K562 (cell line): ENCODE measurements around the gene COL15A1. TPM values are rescaled to one million over a fixed set of nuclear protein-coding genes. Genes with fewer than 3 reads are reported as not detected.

Experiments
- ATAC-seq: fragments of 200-7000 bp; cut with Tn5 transposase; 3 replicates; pipeline ENCODE4 v1.9.1; 2020; ENCODE audit warnings: moderate library complexity
- BruUV-seq: library from RNA; stranded (reverse); fragments of 400-500 nt; replicated peaks from 2 replicates; lab custom pipeline; 2021; lab: Mats Ljungman, UMichigan
- CTCF ChIA-PET: fragments of 300-600 bp; formaldehyde crosslinking; extraction: SDS; loops from one replicate; lab custom pipeline; 2021; ENCODE audit warnings: low intra/inter-chr PET ratio; lab: Yijun Ruan, JAX
- POLR2A ChIA-PET: fragments of 300-600, 350-650 bp; sonication (Branson Sonifier 250); formaldehyde crosslinking; extraction: SDS; loops from one replicate; lab custom pipeline; 2021; ENCODE audit warnings: antibody characterized with exemption, inconsistent platforms; lab: Yijun Ruan, JAX
- DNase-seq, 4 experiments: peaks; one replicate each; pipeline versions ENCODE4 v3.0.0 to v3.0.0-alpha.2; 2011 to 2018; ENCODE audit warnings: low spot score in 3 of 4, mixed read lengths in 3 of 4; ENCODE audit errors: extremely low read depth in 1 of 4
- FAIRE-seq: peaks from 2 replicates; lab custom pipeline; 2011; peaks lifted over from hg19 to GRCh38; lab: Jason Lieb, UNC
- H2AFZ ChIP-seq: 2 replicates; pipeline ENCODE4 v1.6.0; 2011; ENCODE audit warnings: low read depth, low read length, control low read depth, inconsistent platforms
- H3K27ac ChIP-seq: fragments of 200-600 bp; 3 replicates; pipeline ENCODE4 v1.8.0; 2011; ENCODE audit warnings: low read depth, mild to moderate bottlenecking, control low read depth, inconsistent platforms, low read length, moderate library complexity, mixed read lengths; ENCODE audit errors: extremely low read depth
- H3K27me3 ChIP-seq, 2 experiments: fragments of 300-600 bp in 1 of 2; 2 replicates in 1 of 2; 3 replicates in 1 of 2; pipeline versions ENCODE4 v1.6.0 to v1.8.0; 2011; ENCODE audit warnings: inconsistent platforms in 2 of 2, low read length in 2 of 2, mild to moderate bottlenecking in 1 of 2, mixed read lengths in 1 of 2, moderate library complexity in 1 of 2; ENCODE audit not compliant: control insufficient read depth in 2 of 2, insufficient read depth in 2 of 2
- H3K36me3 ChIP-seq: fragments of 300-600 bp; 3 replicates; pipeline ENCODE4 v1.8.0; 2011; ENCODE audit warnings: mild to moderate bottlenecking, low read length, inconsistent platforms; ENCODE audit not compliant: control insufficient read depth, insufficient read depth
- H3K4me1 ChIP-seq, 2 experiments: fragments of 200-600 bp in 1 of 2; replicated peaks in 1 of 2; 2 replicates in 1 of 2; 3 replicates in 1 of 2; pipeline versions ENCODE4 v1.5.1 to v1.8.0; 2011; ENCODE audit warnings: inconsistent platforms in 2 of 2, low read length in 2 of 2, mild to moderate bottlenecking in 1 of 2, mixed read lengths in 1 of 2, moderate library complexity in 1 of 2; ENCODE audit not compliant: control insufficient read depth in 2 of 2, insufficient read depth in 2 of 2
- H3K4me2 ChIP-seq: 2 replicates; pipeline ENCODE4 v1.6.1; 2011; ENCODE audit warnings: low read length, control low read depth, inconsistent platforms, mixed read lengths; ENCODE audit not compliant: insufficient read depth
- H3K4me3 ChIP-seq: fragments of 200-600 bp; sonication (generic), shearing (Covaris generic); 2 replicates; pipeline ENCODE4 v1.5.1; 2016; ENCODE audit warnings: control low read depth, inconsistent platforms
- H3K79me2 ChIP-seq: fragments of 200-600 bp; 3 replicates; pipeline ENCODE4 v1.8.0; 2011; ENCODE audit warnings: low read length, inconsistent platforms; ENCODE audit not compliant: control insufficient read depth, insufficient read depth
- H3K9ac ChIP-seq, 2 experiments: 2 replicates each; pipeline versions ENCODE4 v1.6.0 to v1.6.1; 2011; ENCODE audit warnings: low read depth in 2 of 2, low read length in 2 of 2, control low read depth in 1 of 2, inconsistent platforms in 1 of 2, mild to moderate bottlenecking in 1 of 2, mixed read lengths in 1 of 2; ENCODE audit not compliant: insufficient read depth in 1 of 2
- H3K9me1 ChIP-seq: one replicate; pipeline ENCODE4 v1.6.0; 2011; ENCODE audit warnings: inconsistent platforms, mild to moderate bottlenecking, low read length, moderate library complexity; ENCODE audit not compliant: control insufficient read depth, insufficient read depth
- H3K9me3 ChIP-seq: replicated peaks from 2 replicates; pipeline ENCODE4 v1.5.1; 2011; ENCODE audit warnings: low read depth, low read length, inconsistent platforms; ENCODE audit not compliant: control insufficient read depth, insufficient read depth
- H4K20me1 ChIP-seq: replicated peaks from 2 replicates; pipeline ENCODE4 v1.6.1; 2011; ENCODE audit warnings: low read length, inconsistent platforms, mixed read lengths; ENCODE audit not compliant: control insufficient read depth, insufficient read depth
- CHD2 ChIP-seq: IDR thresholded peaks from 2 replicates; pipeline ENCODE4 v1.6.1; 2011; ENCODE audit warnings: low read depth, low read length
- DNMT1 ChIP-seq: fragments of 450-650 bp; IDR thresholded peaks from 2 replicates; pipeline ENCODE4 v1.6.1; 2016; ENCODE audit warnings: antibody characterized with exemption, mild to moderate bottlenecking
- EGR1 ChIP-seq: fragments of 450-650 bp; conservative IDR thresholded peaks from 2 replicates; pipeline ENCODE4 v1.6.1; 2017; ENCODE audit warnings: mild to moderate bottlenecking
- GTF2E2 ChIP-seq: fragments of 200-800 bp; sonication (Bioruptor generic); IDR thresholded peaks from 2 replicates; pipeline ENCODE4 v1.6.1; 2016; ENCODE audit warnings: missing genetic modification characterization, missing compliant biosample characterization
- HIVEP1 ChIP-seq: fragments of 250-450 bp; sonication (Bioruptor Pico); IDR thresholded peaks from 2 replicates; pipeline ENCODE4 v1.4.0; 2020; ENCODE audit warnings: mild to moderate bottlenecking
- NCOA6 ChIP-seq: fragments of 450-650 bp; IDR thresholded peaks from 2 replicates; pipeline ENCODE4 v1.6.1; 2017; ENCODE audit warnings: mild to moderate bottlenecking
- NFIC ChIP-seq: fragments of 450-650 bp; IDR thresholded peaks from 2 replicates; pipeline ENCODE4 v1.6.1; 2017; ENCODE audit warnings: mild to moderate bottlenecking, inconsistent platforms
- NFXL1 ChIP-seq: fragments of 450-650 bp; formaldehyde crosslinking; IDR thresholded peaks from 2 replicates; pipeline ENCODE4 v1.4.0; 2021; ENCODE audit warnings: mild to moderate bottlenecking
- SMAD2 ChIP-seq: fragments of 150-350 bp; IDR thresholded peaks from 2 replicates; pipeline ENCODE4 v1.6.1; 2014; ENCODE audit warnings: low read depth, mild to moderate bottlenecking, low read length
- SMAD4 ChIP-seq: fragments of 250-450 bp; sonication (Bioruptor Pico); conservative IDR thresholded peaks from 2 replicates; pipeline ENCODE4 v1.8.0; 2021; ENCODE audit warnings: inconsistent platforms, mild to moderate bottlenecking, moderate library complexity
- TSC22D4 ChIP-seq: fragments of 450-650 bp; IDR thresholded peaks from 2 replicates; pipeline ENCODE4 v1.6.1; 2016; ENCODE audit warnings: missing genetic modification characterization, missing biosample characterization, control low read depth
- XRCC4 ChIP-seq: IDR thresholded peaks from one replicate; pipeline ENCODE4 v1.6.1; 2011; ENCODE audit not compliant: insufficient read depth, insufficient read length; ENCODE audit errors: extremely low read depth
- ZBTB17 ChIP-seq: fragments of 450-650 bp; formaldehyde crosslinking; IDR thresholded peaks from 2 replicates; pipeline ENCODE4 v1.4.0; 2020; ENCODE audit warnings: mild to moderate bottlenecking
- ZNF589 ChIP-seq: fragments of 200-800 bp; sonication (Bioruptor generic); IDR thresholded peaks from 2 replicates; pipeline ENCODE4 v1.6.1; 2016; ENCODE audit warnings: low read depth, missing genetic modification characterization, missing compliant biosample characterization
- ZNF655 ChIP-seq: fragments of 250-450 bp; sonication (Bioruptor Pico); IDR thresholded peaks from 2 replicates; pipeline ENCODE4 v1.5.0; 2021
- WGBS: fragments of 100-300 bp; shearing (Covaris generic); methylation state at CpG from one replicate; pipeline ENCODE4 v1.1.6; 2016; ENCODE audit warnings: low coverage, mixed read lengths; ENCODE audit not compliant: insufficient coverage; ENCODE audit errors: missing lambda C conversion rate; 5-methylcytosine and 5-hydroxymethylcytosine counted together
- in situ Hi-C: fragments of 300-500 bp; cut with MboI; formaldehyde crosslinking; loops from 4 replicates; pipeline ENCODE4 v1.15.0; 2018; ENCODE audit warnings: inconsistent platforms, mixed read lengths
- intact Hi-C: fragments of 100-400 bp; cut with micrococcal nuclease; formaldehyde crosslinking; loops from 2 replicates; pipeline ENCODE4 v1.14.2; 2022
- polyA plus RNA-seq, 8 experiments: library from polyadenylated mRNA; depleted of rRNA in 4 of 8; stranded (reverse) in 5 of 8; unstranded in 3 of 8; fragments of >200 nt; fragmentation: Nextera tagmentation in 2 of 8; fragmentation: Illumina TruSeq in 1 of 8; extraction: Ambion mirVana in 2 of 8; extraction: Trizol in 1 of 8; gene quantifications; 2 replicates each; pipeline versions ENCODE4 v1.2.1 to v1.2.3, GENCODE V29; 2011 to 2014; ENCODE audit warnings: inconsistent platforms in 1 of 8, missing spikeins in 1 of 8
- total RNA-seq, 7 experiments: library from RNA; depleted of rRNA in 6 of 7; stranded (reverse); fragments of >200 nt in 6 of 7; fragmentation: Illumina TruSeq in 2 of 7; extraction: Trizol in 2 of 7; gene quantifications; 2 replicates each; pipeline versions ENCODE4 v1.2.1 to v1.2.3, GENCODE V29; 2011 to 2021; ENCODE audit warnings: low replicate concordance in 1 of 7
- TF ChIP-seq, protein P1 (sequence below): fragments of 200-800 bp; sonication (Bioruptor generic); IDR thresholded peaks from 2 replicates; pipeline ENCODE4 v1.6.1; 2016; ENCODE audit warnings: missing genetic modification characterization, missing compliant biosample characterization
- TF ChIP-seq, protein P2 (sequence below), 2 experiments: fragments of 450-650 bp in 1 of 2; sonication (generic) in 1 of 2; formaldehyde crosslinking; conservative IDR thresholded peaks; 2 replicates each; pipeline versions ENCODE4 v1.4.0 to v1.8.1; 2020 to 2022; ENCODE audit warnings: mild to moderate bottlenecking in 1 of 2, missing genetic modification reagents in 1 of 2

The COL15A1 gene
- total and polyA plus RNA-seq, 9 of the 15 experiments (the other 6 are each of a cell fraction or from before 2014, with no cell fraction given) = 0.46 to 5.1 (median 2.6) TPM

DNA sequence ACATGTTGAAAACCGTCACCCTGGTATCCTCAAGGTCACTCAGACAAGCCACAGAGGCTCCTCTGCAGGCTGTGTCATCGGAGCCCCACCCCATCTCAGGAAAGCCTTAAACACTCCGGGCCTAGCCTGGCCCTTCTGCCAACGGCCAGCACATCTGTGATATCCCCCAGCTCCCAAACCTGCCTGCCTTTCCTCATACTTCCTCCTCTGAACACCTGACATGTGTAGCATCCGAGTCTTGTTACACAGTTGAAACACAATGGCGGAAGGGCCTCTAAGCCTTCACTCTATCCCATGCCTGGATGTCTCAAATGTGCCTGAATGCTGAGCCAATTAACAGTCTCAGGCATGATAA is 128.3 kb downstream of the COL15A1 start (continued):
- TF ChIP-seq GTF2E2 (tag) (no peak), CHD2 (no peak), NFIC (no peak), EGR1 (no peak), SMAD2 (no peak), ZNF589 (CRISPR knock-in tag) (no peak)

- no peak for DNase-seq
- no peak for ATAC-seq
- ChIA-PET POLR2A (interaction anchor here (2.5 kb wide), 1 partner anchor 21 kb away, joined by 20 read pairs; no protein-coding TSS in a partner anchor), CTCF (no interaction called here)
- no peaks in the 10 kb centered on the region for H3K9me3 ChIP-seq
- H3K27me3 ChIP-seq = no peaks in the 10 kb centered on the region
- 56% methylated on average over 2 of the region's 2 CpGs for WGBS
- H3K36me3 ChIP-seq = no peaks in the 10 kb centered on the region
- peaks cover 10% of the 10 kb centered on the region; the same call in 2 of the 3 replicates for H3K79me2 ChIP-seq
- H2AFZ ChIP-seq = peak overlapping the region; percentile 92
- peaks cover 29 to 60% of the 10 kb centered on the region in 2 experiments for H3K4me1 ChIP-seq
- no TSS peak for BruUV-seq
- H3K4me3 ChIP-seq = no peak overlapping the region
- H3K27ac ChIP-seq = peak overlapping the region; percentile 96
- intact Hi-C loops (no loop called here), in situ Hi-C loops (no loop called here)
- no peaks in the 10 kb centered on the region for H4K20me1 ChIP-seq
- H3K4me2 ChIP-seq = no peak overlapping the region
- H3K9me1 ChIP-seq = no peaks in the 10 kb centered on the region
- peak overlapping the region in 1 of 2 experiments; percentile 30; a peak in 2 of 4 replicates for H3K9ac ChIP-seq
- FAIRE-seq = no peak
- TF ChIP-seq NFXL1 (CRISPR knock-in tag) (0 out of 2 replicates have a peak, but pooled peaks have one; percentile 23), SMAD4 (CRISPR knock-in tag) (no peak), HIVEP1 (CRISPR knock-in tag) (no peak), XRCC4 (no peak), TSC22D4 (tag) (no peak), ZNF655 (CRISPR knock-in tag) (0 out of 2 replicates have a peak, but pooled peaks have one; percentile 50), ZBTB17 (CRISPR knock-in tag) (0 out of 2 replicates have a peak, but pooled peaks have one; percentile 9), DNMT1 (no peak), NCOA6 (no peak)
- TF ChIP-seq, protein P1, sequence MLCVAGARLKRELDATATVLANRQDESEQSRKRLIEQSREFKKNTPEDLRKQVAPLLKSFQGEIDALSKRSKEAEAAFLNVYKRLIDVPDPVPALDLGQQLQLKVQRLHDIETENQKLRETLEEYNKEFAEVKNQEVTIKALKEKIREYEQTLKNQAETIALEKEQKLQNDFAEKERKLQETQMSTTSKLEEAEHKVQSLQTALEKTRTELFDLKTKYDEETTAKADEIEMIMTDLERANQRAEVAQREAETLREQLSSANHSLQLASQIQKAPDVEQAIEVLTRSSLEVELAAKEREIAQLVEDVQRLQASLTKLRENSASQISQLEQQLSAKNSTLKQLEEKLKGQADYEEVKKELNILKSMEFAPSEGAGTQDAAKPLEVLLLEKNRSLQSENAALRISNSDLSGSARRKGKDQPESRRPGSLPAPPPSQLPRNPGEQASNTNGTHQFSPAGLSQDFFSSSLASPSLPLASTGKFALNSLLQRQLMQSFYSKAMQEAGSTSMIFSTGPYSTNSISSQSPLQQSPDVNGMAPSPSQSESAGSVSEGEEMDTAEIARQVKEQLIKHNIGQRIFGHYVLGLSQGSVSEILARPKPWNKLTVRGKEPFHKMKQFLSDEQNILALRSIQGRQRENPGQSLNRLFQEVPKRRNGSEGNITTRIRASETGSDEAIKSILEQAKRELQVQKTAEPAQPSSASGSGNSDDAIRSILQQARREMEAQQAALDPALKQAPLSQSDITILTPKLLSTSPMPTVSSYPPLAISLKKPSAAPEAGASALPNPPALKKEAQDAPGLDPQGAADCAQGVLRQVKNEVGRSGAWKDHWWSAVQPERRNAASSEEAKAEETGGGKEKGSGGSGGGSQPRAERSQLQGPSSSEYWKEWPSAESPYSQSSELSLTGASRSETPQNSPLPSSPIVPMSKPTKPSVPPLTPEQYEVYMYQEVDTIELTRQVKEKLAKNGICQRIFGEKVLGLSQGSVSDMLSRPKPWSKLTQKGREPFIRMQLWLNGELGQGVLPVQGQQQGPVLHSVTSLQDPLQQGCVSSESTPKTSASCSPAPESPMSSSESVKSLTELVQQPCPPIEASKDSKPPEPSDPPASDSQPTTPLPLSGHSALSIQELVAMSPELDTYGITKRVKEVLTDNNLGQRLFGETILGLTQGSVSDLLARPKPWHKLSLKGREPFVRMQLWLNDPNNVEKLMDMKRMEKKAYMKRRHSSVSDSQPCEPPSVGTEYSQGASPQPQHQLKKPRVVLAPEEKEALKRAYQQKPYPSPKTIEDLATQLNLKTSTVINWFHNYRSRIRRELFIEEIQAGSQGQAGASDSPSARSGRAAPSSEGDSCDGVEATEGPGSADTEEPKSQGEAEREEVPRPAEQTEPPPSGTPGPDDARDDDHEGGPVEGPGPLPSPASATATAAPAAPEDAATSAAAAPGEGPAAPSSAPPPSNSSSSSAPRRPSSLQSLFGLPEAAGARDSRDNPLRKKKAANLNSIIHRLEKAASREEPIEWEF (CRISPR knock-in tag) = 0 out of 2 replicates have a peak, but pooled peaks have one; percentile 78
- TF ChIP-seq, protein P2, sequence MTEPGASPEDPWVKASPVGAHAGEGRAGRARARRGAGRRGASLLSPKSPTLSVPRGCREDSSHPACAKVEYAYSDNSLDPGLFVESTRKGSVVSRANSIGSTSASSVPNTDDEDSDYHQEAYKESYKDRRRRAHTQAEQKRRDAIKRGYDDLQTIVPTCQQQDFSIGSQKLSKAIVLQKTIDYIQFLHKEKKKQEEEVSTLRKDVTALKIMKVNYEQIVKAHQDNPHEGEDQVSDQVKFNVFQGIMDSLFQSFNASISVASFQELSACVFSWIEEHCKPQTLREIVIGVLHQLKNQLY (CRISPR knock-in tag; conservative IDR thresholded peaks at IDR 0.05) = no peak
These were observed 129.6 kb downstream of the COL15A1 start for GRCh38 chr9:99073347-99073746.
